HG02571 (cell line): ENCODE measurements around the gene RIN3.
"Not testable (repeated sequence)": the region's sequence is repeated elsewhere in the genome, so short reads cannot be mapped to it uniquely, and the experiment has no call there.

Experiments used
- ATAC-seq: cut with Tn5 transposase; IDR thresholded peaks from one replicate; pipeline ENCODE4 v1.9.1; 2021; ENCODE audit warnings: mild to moderate bottlenecking, moderate library complexity; ENCODE audit not compliant: unreplicated experiment

Gene RIN3

DNA sequence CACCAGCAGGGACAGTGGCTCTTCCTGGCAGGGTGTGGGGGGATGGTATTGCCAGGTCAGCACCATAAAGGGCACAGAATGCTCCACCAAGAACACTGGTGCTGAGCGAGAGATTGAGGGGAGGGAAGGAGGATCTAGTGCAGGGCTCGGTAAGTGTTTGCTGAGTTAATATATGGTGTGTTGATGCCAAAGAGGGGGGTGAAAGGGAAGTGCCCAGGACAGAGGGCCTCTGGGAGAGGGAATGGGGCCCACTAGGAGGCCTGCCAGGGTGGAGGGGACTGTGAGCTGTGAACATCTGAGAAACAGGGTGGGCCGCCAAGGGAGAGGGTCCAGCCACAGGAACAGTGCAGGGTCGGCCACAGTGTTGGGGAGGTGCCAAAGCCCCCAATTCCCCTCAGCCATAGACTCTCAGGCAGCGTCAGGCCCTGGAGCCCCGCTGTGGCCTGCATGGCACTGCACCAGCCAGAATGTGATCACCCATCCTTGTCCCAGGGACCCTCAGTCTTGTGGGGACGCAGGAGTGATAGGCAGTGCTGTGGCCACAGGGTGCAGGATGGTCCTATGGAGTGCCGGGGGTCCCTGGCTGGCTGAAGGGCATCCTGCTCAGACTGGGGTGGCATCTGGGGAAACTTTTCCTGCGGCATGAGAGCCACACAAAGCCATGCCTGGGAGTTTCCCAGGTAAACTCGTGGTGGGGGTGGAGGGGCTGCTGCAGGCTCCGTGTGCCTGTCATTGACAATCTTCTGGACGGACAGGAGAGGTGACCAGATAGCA, 11.9 kb downstream of the RIN3 start:
- ATAC-seq, result no peak

DNA sequence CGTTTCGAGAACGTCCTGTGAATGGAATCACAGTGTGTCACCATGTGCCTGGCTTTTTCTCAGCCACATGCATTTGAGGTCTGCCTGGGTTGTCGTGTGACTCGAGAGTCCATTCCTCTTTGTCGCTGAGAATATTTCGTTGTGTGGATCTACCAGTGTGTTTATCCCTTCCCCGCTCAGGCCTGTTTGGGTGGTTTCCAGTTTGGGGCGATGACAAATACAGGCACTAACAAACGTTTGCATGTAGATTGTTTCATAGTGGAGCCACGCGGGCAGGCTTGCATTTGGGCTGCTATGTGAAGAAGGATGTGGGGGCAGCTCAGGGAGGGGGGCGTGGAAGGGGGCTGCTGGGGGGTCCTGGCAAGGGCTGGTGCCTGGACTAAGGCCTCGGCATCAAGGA, 14.1 kb downstream of the RIN3 start:
- no peak for ATAC-seq

DNA sequence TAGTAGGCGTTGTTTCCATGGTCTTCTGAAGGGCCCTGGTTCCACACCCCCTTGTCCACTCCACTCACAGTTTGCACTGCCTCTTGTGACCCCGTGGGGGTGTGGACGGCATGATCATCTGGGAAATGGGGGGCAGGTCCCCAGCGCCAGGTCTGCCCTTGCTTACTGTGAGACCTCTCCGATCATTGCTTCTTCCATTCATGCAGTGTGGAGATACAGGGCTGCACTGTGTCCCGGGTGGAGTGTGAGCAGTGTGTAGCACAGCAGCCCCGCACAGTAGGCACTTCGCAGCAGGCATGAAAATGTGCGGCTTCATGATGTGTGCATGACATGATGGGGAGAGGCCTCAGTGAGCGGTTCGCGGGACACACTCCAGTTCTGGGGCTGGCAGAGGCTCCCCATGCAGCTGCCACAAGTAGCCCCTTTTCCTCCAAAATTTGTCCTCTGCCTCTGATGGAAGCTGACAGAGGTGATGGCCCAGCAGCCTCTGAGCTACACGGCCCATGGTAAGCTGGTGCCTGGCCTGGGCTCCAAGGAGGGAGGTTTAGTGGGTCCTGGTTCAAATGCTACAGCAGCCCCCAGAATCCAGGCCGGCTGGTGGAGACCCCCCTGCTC, 15.0 kb downstream of the RIN3 start:
- no peak for ATAC-seq

DNA sequence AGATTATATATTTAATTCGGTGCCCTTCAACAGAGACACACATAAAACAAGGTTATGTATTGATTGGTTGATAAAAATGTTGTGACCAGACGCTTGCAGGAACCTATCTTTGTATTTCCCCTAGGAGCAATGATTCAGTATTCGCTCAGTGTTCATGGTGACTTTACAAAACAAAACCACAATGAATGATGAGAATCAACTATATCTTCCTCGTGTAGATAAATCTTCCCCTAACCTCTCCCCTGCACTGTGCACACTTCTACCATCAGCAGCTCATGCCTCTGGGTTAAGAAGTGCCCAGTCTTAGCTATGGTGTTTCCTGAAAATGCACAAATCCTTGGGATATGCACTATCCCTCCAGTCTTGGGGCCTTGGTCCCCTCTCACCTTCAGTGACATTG, 16.3 kb downstream of the RIN3 start:
- ATAC-seq, result no peak

DNA sequence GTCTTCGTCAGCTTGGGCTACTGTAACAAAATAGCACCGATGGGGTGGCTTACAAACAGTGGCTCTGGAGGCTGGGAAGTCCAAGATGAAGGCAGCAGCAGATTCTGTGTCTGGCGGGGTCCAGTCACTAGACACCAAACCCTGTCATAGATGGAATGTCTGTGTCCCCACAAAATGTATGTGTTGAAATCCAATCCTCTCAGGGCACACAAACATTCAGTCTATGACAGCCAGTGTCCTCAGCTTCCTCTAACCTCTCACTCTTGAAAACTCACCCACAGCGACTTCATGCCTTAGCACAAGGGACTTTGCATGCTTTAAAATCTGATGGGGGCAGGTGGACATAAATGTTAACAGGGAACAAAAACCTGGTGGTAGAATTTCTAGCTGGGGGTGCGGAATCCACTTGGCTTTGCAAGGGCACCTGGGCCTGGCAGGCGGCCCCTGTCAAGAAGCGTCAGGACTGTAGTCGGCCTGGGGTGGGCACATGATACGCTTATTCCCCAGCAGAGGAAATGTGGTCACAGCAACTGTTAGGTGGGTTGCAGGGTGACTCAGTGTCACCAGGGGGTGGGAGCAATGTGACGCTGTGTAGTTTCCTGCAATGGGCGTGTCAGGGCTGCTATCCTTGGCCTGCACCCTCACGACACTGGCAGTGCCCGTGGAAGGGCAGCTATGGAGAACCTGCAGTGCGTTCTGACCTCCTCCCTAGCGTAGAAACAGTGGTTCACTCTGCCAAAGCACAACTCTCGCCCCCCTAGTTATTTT, 17.7 kb downstream of the RIN3 start:
- ATAC-seq, result no peak

DNA sequence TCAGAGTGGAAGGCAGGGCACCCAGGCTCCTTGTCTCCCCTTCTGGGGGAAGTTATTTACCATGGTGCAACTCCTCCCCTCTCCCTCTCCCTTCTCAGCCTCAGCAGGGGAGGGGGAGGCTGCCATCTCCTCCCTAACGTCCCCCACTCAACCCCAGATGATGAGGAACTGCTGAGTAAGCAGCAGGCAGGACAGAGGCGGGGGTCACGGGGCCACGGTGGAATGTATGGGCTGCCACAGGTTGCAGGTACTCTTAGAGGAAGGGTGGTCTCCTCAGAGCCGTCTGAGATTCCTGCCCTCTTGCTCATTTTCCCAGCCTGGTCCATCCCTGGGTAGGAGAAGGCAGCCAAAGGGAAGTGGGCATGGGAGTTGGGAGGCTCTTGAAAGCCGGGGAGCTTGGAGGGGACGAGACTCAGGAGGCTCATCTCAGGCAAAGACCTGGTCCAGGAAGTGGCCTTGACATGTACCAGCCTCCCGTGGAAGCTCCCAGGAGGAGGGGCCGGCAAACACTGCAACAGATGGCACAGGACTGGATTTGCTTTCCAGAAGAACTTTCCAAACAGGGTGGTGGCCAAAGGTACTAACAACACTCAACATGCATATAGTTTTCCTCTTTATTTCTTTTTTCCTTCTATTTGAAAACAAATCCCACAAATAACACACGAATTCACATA, 19.0 kb downstream of the RIN3 start:
- no peak for ATAC-seq

DNA sequence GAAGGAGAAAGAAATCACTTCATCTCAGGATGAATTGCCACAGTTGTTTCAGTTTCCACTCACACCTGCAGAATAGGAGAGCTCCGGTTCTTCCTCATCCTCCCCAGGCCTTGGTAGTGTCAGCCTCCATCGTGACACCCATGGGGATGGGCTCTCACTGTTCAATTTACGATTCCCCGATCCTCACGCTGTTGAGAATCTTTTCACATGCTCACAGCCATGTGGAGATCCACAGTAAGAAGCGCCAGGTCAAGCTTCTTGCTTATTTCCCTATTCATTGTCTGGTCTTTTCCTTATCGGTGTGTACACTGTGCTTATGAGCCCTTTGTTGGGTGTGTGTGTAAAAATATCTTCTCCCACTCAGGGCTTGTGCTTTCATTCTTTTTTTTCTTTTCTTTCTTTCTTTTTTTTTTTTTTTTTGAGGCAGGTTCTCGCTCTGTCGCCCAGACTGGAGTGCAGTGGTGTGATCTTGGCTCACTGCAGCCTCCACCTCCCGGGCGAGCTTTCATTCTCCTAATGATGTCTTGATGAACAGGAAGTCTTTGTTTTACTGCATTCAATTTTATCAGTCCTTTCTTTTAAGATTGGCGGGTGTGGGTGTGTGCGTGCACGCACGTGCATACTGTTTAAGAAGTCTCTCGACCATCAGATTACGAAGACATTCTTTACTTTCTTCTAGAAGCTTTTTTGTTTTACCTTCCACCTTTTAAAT, 21.5 kb downstream of the RIN3 start:
- no peak for ATAC-seq

DNA sequence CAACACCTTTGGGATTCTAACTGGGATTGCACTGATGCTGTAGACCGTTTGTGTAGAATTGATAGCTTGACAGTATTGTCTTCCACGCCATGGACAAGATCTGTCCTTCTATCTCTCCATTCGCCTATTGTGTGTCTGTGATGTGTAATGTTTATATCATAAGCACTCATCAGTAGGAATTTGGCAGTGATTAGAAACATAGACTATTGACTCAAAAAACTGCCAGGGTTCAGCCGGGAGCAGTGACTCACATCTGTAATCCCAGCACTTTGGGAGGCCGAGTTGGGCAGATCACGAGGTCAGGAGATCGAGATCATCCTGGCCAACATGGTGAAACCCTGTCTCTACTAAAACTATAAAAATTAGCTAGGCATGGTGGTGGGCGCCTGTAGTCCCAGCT, 22.6 kb downstream of the RIN3 start:
- not testable (repeated sequence) for ATAC-seq

DNA sequence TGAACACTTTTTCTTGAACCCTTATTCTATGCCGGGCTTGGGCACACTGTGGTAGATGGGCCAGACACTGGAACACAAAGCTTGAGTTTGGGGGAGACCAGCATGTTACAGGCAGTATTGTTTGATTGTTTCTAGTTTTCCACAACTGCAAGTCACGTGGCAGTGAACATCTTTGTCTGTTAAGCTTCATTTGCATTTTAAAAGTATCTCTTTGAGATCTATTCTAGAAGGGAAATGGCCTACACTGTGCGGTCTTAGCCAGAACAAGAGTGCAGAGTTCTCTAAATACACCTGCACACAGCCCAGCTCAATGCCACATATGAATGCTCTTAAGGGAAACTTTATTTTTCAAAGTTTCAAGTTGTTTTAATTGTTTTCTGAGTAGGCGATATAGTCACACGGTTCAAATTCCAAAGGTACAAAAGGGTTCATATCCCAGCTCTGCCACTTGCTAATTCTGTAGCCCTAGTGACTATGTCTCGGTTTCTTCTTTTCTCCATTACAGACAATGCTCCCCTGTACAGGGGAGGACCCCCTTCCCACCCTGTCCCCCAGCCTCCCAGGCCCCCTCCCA, 24.9 kb downstream of the RIN3 start:
- ATAC-seq, result peak; percentile 78

DNA sequence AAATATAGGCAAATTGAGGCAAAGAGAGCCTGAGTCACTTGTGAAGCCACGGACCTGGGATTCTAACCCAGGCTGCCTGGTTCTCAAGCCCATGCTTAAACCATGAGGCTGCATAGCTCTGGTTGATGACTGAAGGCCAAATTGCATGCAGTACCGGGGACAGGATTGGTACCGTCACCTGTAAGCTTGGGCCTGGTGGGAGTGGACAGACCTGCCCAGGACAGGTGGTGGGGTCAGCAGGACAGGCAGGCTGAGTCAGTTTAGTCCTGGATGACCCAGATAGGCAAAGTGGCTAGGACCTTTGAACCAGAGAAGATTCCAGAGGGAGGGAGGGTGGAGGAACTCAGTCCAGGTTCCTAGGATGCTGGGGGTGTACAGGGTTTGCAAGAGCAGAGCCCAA, 25.8 kb downstream of the RIN3 start:
- ATAC-seq, result no peak

DNA sequence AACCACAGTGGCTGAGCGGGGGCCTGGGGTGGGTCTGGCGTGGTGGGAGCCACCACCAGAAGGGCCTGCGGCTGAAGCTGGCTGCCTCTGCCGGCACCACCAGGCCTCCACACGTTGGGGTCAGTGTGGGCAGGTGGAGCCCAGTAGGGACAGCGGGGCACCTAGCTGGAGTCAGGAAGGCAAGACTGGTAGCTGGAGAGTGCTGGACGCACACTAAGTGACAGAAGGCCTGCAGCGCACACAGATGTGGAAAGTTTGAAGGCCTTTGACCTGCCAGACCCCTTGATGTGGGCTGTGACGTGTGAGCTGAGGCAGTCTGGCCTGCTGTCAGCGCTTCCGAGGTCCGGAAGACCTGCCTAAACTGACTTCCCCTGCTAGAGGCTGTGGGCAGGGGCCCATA, 26.3 kb downstream of the RIN3 start:
- no peak for ATAC-seq

DNA sequence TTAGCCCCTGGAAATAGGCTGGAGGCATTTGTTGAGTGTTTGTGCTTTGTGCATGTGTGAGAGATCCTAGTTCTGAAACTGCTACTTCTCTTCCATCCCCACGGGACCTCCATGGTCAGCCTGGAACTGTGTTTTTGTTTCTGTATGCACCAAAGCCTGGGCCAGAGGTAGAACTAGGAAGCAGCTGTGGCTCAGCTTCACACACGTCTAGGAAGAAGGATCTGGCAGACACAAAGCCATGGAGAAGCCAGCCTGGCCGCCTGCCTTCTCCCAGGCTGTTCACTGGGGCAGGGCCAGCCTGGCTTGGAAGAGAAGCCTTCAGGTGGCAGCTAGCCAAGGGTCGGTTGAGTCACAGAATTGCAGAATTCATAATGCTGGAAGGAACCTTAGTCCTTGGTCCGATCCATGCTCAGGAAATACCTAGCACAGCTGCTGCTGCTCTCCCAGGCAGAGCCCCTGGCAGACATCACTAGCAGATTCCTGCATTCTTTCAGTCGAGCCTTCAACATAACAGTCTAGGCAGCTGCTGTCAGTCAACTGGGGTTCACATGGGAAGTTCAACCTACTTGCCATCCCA, 27.0 kb downstream of the RIN3 start:
- no peak for ATAC-seq

DNA sequence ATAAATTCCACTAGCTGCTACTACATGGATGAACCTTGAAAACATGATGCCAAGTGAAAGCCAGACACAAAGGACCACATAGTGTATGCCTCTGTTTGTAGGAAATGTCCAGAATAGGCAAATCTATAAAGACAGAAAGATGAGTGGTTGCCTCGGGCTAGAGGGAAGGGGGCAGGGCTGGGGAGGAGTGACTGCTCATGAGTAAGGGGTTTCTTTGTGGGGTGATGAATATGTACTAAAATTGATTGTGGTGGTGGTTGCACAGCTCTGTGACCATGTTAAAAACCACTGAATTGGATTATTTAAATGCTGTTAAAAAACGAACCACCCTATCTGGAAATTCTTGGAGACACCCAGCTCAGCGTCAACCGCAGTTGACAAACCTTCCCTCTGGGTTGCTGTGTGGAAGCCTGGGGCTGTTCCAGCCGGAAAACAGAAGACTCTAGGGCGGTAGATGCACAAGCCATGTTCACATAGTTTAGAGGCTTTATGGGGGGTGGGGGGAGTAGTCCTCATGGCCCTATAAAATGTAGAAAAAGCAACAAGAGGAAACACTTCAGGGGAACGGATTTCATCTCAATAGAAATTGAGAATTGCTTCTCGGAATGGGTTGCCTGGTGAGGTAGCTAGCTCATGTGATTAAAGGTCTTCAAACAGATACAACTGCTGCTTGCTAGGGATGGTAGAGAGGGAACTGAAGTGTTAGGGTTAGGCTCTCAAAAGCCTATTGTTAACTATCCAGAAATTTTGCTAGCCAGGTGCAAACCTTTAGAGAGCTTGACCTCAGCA, 29.4 kb downstream of the RIN3 start:
- ATAC-seq, result no peak

DNA sequence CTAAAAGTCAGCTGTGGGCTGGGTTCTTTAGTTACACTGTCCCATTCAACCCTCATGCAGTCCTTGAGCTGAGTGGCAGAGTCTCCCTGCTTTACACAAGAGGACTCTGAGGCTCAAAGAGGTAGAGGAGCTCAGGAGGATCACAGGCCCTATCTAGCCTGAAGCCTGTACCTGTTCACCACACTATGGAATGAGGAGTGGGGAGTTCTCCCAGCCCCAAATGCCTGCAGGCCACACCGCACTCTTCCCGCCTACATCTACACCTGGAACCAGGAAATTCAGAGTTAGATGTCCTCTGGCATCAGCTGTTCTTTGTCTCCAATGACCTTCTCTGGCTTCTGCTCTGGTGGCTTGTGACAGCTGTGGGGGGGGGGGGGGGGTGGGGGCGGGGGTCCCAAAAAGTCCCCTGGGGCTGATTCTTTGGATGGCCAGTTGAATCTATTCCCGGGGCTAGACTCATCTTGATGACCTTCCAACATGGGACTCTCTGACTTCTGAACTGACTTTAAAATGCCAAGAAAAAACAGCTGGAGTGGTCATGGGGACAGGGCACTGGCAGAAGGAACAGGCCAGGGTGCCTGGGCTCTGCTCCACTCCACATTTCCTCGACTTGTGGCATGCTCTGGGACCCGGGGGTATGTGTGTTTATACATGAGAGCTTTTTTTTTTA, 30.6 kb downstream of the RIN3 start:
- no peak for ATAC-seq

DNA sequence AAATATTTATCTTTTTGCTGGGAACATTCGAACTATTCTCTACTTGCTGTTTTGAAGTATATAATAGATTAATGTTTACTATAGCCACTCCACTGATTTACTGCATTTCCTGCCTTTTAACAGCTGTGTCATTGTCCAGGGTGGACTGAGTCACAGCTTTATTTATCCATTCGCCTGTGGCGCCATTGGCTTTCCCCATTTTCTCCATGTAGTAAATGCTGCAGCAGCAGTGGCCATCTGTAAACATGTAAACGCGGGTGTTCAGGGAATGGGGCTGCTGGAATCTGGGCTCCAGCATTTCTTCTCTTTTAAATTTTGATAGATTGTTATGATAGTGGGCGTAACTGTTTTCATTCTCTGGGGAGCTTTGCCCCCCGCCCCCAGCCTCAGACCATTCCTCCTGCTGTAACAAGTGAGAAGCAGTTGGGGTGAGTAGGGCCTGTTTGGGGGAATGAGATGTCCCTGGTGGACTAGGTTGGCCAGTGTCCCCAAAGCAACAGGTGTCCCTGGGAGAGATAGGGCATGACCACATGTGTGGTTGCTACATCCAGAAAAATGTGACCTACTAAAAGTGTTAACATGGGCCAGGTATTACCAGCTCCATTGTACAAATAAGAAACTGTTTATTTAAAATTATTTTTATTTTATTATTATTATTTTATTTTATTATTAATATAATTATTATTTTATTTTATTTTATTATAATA, 32.9 kb downstream of the RIN3 start:
- ATAC-seq, result no peak

DNA sequence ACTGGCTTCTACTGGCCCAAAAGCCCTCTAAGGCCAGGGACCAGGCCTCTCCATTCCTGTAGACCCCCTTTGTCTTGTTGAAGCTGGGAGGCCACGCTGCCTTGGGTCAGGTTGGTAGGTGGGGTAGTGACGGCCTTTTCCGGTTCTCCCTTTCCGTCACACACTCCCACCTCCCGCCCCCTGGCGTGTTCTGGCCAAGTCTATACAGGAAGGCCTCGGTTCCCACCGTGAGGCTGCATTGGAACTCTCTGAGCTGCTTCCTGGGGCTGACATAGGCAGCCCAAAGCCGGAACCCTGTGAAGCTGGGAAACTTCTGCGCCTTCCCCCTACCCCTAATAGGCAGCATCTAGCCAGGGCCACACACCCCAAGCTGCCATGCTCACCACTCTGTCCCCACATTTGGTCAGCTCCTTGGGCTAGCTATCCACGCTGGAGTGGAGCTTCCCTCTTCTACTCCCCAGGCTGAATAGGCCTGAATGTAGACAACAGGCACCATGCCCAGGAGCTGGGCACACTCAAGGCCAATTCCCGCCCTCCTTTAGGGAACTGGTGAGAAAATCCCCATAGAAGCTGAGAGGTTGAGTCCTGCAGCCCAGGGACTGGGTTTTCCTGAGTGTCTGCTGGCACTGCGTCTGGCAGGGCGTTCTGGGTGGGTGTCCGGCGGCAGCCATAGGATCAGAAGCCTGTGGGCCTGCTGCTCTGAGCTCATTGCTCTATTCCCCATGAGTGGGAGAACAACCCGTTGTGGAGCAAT, 35.7 kb downstream of the RIN3 start:
- no peak for ATAC-seq

DNA sequence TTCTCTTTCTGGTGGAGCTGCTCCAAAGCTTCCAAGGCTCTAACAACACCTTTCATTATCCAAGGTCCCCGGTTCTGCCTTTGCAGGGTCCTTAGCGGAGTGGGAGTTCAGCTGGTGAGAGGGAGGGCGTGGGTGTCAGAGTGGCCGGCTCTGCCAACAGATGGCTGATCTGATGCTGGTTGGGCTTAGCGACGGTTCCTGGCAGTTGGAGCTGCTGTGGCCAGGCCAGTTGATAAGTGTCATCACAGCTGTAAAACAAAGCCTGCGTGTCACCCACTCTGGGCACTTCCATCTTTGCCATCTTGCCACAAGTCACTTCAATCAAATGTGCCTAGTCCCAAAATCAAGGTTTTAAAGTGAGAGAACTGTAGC, 36.3 kb downstream of the RIN3 start:
- ATAC-seq, result no peak
